ENCODE measurements around the gene MICU1.
"Not testable (repeated sequence)": the region's sequence is repeated elsewhere in the genome, so short reads cannot be mapped to it uniquely, and the experiment has no call there.

MICU1 gene

GRCh38 chr10:72502581-72502980, 123.3 kb downstream of the MICU1 start:
- no peak for DNase-seq

DNA sequence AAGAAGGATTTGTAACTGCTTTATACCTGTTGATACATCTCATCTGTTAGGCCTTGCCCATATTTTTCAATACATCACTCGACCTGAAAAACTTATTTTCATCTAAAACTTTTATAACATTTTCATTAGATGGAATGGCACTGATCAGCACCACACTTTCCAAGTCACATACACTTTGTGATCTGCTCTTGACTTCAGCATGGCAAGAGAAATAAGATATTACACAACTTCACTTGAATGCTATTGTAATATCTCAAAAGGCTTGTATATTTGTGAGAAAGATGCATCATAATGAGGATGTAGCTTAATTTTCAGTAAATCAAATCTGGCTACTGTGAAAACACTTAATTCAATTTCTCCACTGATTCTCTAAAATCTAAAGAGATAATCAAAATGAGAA, 126.2 kb downstream of the MICU1 start:
- no peak for DNase-seq

DNA sequence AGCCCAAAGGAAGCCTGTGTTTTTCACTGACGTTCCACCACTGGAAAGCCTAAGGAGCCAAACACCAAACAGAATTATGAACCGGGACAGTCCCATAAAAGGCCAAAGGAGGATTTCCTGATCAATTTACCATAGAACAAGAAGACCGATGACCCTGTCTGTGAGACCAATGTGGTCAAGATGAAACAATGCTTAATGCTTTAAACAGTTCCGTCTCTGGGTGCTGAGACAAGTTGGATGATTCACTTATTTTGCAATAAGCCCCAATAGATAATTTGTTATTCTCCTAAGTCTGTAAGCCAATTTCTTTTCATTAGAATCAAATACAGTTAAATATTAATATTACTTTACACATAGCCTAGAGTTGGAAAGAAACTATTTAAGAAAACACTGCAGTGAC, 134.9 kb downstream of the MICU1 start:
- no peak for DNase-seq

DNA sequence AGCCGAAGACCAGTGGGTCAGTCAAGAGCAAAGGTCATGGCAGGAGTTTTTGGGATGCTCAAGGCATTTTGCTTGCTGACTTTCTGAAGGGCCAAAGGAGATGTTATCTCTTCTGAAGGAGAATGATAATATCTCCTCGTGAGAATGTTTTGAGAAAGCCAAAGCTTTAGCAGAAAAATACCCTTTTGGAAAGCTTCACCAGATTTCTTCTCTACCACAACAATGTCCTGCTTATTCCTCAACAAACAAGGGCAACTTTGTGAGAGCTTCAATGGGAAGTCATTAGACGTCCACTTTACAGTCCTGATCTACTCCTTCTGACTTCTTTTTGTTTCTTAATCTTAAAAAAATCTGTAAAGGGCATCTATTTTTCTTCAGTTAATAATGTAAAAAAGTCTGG, 138.4 kb downstream of the MICU1 start:
- no peak for DNase-seq

DNA sequence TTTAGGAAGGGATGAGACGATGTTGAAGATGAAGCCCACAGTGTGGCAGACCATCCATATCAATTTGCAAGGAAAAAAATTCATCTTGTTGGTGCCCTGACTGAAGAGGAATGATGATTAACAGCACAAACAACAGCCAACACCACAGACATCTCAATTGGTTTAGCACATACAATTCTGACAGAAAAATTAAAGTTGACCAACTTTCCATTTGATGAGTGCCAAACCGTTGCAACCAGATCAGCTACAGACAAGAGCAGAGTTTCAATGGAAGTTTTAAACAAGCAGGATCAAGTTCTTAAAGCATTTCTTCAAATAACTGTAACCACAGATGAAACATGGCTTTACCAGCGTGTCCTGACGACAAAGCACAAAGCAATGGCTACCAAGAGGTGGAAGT, 138.8 kb downstream of the MICU1 start:
- no peak for DNase-seq

DNA sequence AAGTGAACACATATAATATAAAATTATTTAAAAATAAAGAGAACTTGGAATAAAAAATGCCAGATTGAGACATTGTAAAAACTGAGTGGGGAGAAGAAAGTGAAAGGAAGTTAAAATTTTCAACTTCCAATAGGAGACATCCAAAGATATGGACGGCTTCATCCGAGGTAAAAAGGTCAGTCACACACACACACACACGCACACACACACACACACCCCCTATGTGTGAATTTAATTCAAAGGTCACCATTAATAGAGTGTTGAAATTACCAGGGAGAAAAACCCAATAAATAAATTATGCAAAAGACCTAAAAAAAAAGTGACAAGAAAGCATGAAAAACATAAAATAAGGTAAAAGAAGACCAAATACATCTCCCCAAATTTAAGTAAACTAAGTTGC, 140.2 kb downstream of the MICU1 start:
- no peak for DNase-seq

DNA sequence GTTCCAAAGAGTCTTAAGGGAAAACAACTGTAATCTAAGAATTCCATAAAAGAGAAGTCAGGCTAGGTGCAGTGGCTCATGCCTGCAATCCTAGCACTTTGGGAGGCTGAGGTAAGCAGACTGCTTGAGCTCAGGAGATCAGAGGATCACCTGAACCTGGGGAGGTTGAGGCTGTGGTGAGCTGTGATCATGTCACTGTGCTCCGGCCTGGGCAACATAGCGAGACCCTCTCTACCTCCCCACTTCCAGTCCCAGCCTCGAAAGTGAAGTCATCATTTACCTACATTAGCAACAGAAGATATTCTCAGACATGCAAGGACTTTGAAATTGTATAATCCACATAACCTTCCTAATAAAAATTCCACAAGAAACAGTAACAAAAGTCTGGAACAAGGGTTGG, 141.4 kb downstream of the MICU1 start:
- no peak for DNase-seq

DNA sequence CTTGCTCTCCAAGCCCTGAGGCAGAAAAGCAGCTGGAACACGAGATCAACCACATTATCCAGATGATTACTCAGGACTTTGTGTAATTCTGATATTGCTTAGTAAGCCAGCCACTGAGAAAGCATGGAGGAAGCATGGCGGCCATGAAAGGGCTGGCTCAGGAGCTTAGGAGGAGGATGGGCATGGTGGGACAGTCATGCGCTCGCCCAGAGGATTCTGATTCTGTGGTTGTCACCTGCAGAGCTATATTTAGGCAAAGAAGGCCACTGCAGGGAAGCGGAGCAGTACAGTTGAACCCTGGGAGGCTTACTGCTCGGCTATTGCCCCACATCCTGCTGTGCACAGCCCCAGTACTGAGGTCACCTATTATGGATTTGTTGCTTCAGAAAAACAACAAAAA, 142.4 kb downstream of the MICU1 start:
- DNase-seq: no peak

GRCh38 chr10:72480861-72481260, 145.0 kb downstream of the MICU1 start:
- DNase-seq: no peak

- DNase-seq: no peak
Observed at GRCh38 chr10:72477463-72477862, 148.4 kb downstream of the MICU1 start.

DNA sequence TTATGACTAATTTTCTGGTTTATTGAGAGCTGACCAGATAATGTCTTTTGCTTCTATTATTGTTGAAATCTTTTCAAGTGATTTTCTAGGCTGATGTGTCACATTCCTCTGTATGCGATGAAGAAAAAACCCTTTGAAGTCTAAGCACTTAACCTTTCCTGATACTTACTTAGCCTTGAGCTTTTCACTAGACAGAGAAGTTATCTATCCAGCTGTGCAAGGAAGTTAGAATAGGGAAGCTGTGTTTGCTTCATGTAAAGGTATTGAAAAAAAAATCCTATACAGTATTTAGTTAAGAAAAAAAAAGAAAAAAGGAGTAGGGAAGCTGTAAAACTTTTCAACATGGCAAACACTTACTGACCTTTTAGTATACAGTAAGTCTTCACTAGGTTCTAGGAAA, 153.6 kb downstream of the MICU1 start:
- DNase-seq: no peak

- DNase-seq: no peak
Observed at GRCh38 chr10:72470666-72471065, 155.2 kb downstream of the MICU1 start.

DNA sequence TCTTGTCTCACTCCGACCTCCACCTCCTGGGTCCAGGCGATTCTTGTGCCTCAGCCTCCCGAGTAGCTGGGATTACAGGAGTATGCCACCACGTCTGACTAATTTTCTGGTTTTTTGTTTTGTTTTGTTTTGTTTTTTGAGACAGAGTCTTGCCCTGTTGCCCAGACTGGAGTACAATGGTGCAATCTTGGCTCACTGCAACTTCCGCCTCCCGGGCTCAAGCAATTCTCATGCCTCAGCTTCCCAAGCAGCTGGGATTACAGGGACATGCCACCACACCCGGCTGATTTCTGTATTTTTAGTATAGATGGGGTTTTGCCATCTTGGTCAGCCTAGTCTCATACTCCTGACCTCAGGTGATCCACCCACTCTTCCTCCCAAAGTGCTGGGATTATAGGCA, 158.8 kb downstream of the MICU1 start:
- not testable (repeated sequence) for DNase-seq

- no peak for DNase-seq
Observed at GRCh38 chr10:72466018-72466417, 159.9 kb downstream of the MICU1 start.

GRCh38 chr10:72464438-72464837, 161.4 kb downstream of the MICU1 start:
- no peak for DNase-seq

DNA sequence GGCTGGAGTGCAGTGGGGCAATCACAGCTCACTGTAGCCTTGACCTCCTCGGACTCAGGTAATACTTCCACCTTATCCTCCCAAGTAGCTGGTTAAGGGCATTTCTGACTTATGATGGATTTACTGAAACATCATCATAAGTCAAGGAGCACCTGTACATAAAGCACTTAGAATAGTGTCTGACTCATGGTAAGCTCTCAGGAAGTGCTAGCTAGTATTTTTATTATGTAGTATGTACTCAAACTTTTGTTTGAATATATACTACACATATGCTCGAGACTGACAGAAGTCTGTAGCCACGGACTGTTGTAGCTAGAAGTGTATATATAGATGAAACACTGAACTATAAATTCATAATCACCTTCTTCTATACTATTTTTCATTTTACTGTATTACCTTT, 163.6 kb downstream of the MICU1 start:
- no peak for DNase-seq

- no peak for DNase-seq
Observed at GRCh38 chr10:72461085-72461484, 164.8 kb downstream of the MICU1 start.

GRCh38 chr10:72460284-72460876, 165.5 kb downstream of the MICU1 start:
- no peak for DNase-seq

- no peak for DNase-seq
Observed at GRCh38 chr10:72459301-72459700, 166.6 kb downstream of the MICU1 start.

- DNase-seq: no peak
Observed at GRCh38 chr10:72455889-72456595, 169.8 kb downstream of the MICU1 start.

GRCh38 chr10:72449941-72450441, 175.9 kb downstream of the MICU1 start:
- no peak for DNase-seq

DNA sequence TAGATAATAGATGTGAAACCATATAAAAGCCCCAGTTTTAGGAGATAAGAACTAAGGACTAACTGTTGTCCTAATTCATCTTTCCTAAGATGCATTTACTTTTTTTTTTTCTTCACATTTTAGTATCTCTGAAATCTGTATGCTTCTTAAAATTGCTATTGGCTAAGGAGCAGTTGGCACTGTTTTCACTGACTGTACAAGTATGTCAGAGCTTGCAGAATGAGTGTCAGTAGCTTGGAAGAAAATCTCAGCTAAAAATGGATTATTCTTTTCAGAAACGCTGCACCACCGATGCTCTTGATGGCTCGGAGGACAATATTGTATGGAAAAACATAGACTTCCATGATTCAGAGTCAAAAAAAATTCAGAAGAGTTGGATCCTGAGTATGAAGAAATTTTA, 180.0 kb downstream of the MICU1 start:
- no peak for DNase-seq

- DNase-seq: not testable (repeated sequence)
Observed at GRCh38 chr10:72442969-72443368, 182.9 kb downstream of the MICU1 start.

- DNase-seq: no peak
Observed at GRCh38 chr10:72435570-72435969, 190.3 kb downstream of the MICU1 start.

- DNase-seq: not testable (repeated sequence)
Observed at GRCh38 chr10:72430936-72431335, 194.9 kb downstream of the MICU1 start.

Data from CD4-positive, alpha-beta T cell treated with Interleukin-4 for 1 hour (primary cell).